Hepatocyte (in vitro differentiated cells): ENCODE measurements around the gene PRKRA. TPM values are rescaled to one million over a fixed set of nuclear protein-coding genes. Genes with fewer than 3 reads are reported as not detected.
A peak's percentile ranks its signal among the peaks of the same experiment; 100 is the strongest.

Experiments used
- DNase-seq: peaks from one replicate; pipeline ENCODE4 v3.0.0-alpha.2; 2016; ENCODE audit warnings: low spot score
- H2AFZ ChIP-seq: fragments of 200-600 bp; sonication (generic); 2 replicates; pipeline ENCODE4 v1.6.0; 2016; ENCODE audit warnings: antibody characterized with exemption, mild to moderate bottlenecking
- H3K27ac ChIP-seq: fragments of 200-600 bp; sonication (generic); 2 replicates; pipeline ENCODE4 v1.5.1; 2016; ENCODE audit warnings: mild to moderate bottlenecking
- H3K27me3 ChIP-seq: fragments of 200-600 bp; sonication (generic); 2 replicates; pipeline ENCODE4 v1.6.1; 2016
- H3K36me3 ChIP-seq: fragments of 200-600 bp; sonication (generic); replicated peaks from 2 replicates; pipeline ENCODE4 v1.5.1; 2016; ENCODE audit warnings: low read depth; ENCODE audit not compliant: insufficient read depth
- H3K4me1 ChIP-seq: fragments of 200-600 bp; sonication (generic); 2 replicates; pipeline ENCODE4 v1.5.1; 2016; ENCODE audit warnings: mild to moderate bottlenecking, moderate library complexity; ENCODE audit not compliant: insufficient read depth
- H3K4me2 ChIP-seq: fragments of 200-600 bp; sonication (generic); 2 replicates; pipeline ENCODE4 v1.6.0; 2016
- H3K4me3 ChIP-seq: fragments of 200-600 bp; sonication (generic); 2 replicates; pipeline ENCODE4 v1.5.1; 2016; ENCODE audit warnings: mild to moderate bottlenecking
- H3K79me2 ChIP-seq: fragments of 200-600 bp; sonication (generic); 2 replicates; pipeline ENCODE4 v1.6.0; 2017; ENCODE audit warnings: mild to moderate bottlenecking
- H3K9me2 ChIP-seq: fragments of 200-600 bp; sonication (generic); replicated peaks from 2 replicates; pipeline ENCODE4 v1.6.0; 2017; ENCODE audit warnings: mild to moderate bottlenecking; ENCODE audit not compliant: insufficient read depth
- H3K9me3 ChIP-seq: fragments of 200-600 bp; sonication (generic); 2 replicates; pipeline ENCODE4 v1.5.1; 2016; ENCODE audit warnings: low read depth, mild to moderate bottlenecking
- H4K20me1 ChIP-seq: fragments of 200-600 bp; sonication (generic); 2 replicates; pipeline ENCODE4 v1.6.0; 2016; ENCODE audit warnings: mild to moderate bottlenecking; ENCODE audit not compliant: insufficient read depth, poor library complexity, severe bottlenecking
- CTCF ChIP-seq: fragments of 200-600 bp; sonication (generic); IDR thresholded peaks from 2 replicates; pipeline ENCODE4 v1.5.1; 2016; ENCODE audit warnings: antibody characterized with exemption, mild to moderate bottlenecking; ENCODE audit not compliant: poor library complexity
- EZH2 ChIP-seq: fragments of 200-600 bp; sonication (generic); IDR thresholded peaks from 2 replicates; pipeline ENCODE4 v1.6.1; 2016; ENCODE audit warnings: antibody characterized with exemption, mild to moderate bottlenecking, borderline replicate concordance
- EZH2phosphoT487 ChIP-seq: fragments of 200-600 bp; sonication (generic); IDR thresholded peaks from one replicate; pipeline ENCODE4 v1.6.1; 2018; ENCODE audit warnings: antibody characterized with exemption, mild to moderate bottlenecking, low read depth, moderate library complexity; ENCODE audit not compliant: unreplicated experiment, severe bottlenecking
- WGBS: methylation state at CpG from one replicate; pipeline ENCODE4 v1.1.6; 2016; ENCODE audit warnings: low lambda C conversion rate; ENCODE audit errors: missing lambda C conversion rate; 5-methylcytosine and 5-hydroxymethylcytosine counted together
- polyA plus RNA-seq: library from polyadenylated mRNA; unstranded; fragments of >200 nt; fragmentation: Nextera tagmentation; extraction: Ambion mirVana; gene quantifications from 2 replicates; pipeline ENCODE4 v1.2.1, GENCODE V29; 2016
- total RNA-seq: library from RNA; depleted of rRNA; stranded (reverse); fragments of >200 nt; gene quantifications from 2 replicates; pipeline ENCODE4 v1.2.3, GENCODE V29; 2014

Gene PRKRA
- total and polyA plus RNA-seq, 2 experiments from 2014 or later = 33.4 to 53.0 TPM

- H3K9me2 ChIP-seq = no peaks in the 10 kb centered on the region
- H3K4me2 ChIP-seq = no peak overlapping the region
- H3K27me3 ChIP-seq = no peaks in the 10 kb centered on the region
- no peaks in the 10 kb centered on the region for H3K4me1 ChIP-seq
- no peak overlapping the region for H3K4me3 ChIP-seq
- H3K27ac ChIP-seq = no peak overlapping the region
- no peaks in the 10 kb centered on the region for H3K36me3 ChIP-seq
- H2AFZ ChIP-seq = no peak overlapping the region
- WGBS = 81% methylated on average over 3 of the region's 3 CpGs
- TF ChIP-seq CTCF = no peak
- no peak for TF ChIP-seq EZH2
- no peak for TF ChIP-seq EZH2phosphoT487
- DNase-seq = no peak
- no peaks in the 10 kb centered on the region for H3K79me2 ChIP-seq
- no peaks in the 10 kb centered on the region for H4K20me1 ChIP-seq
- no peaks in the 10 kb centered on the region for H3K9me3 ChIP-seq
Measured at GRCh38 chr2:178422097-178422496, 28.9 kb downstream of the PRKRA start.

- Histone ChIP-seq H3K9me3 (no peaks in the 10 kb centered on the region), H3K9me2 (no peaks in the 10 kb centered on the region), H4K20me1 (no peaks in the 10 kb centered on the region), H2AFZ (no peak overlapping the region), H3K36me3 (no peaks in the 10 kb centered on the region), H3K27ac (no peak overlapping the region), H3K4me1 (no peaks in the 10 kb centered on the region), H3K27me3 (no peaks in the 10 kb centered on the region), H3K4me2 (no peak overlapping the region), H3K79me2 (no peaks in the 10 kb centered on the region), H3K4me3 (no peak overlapping the region)
- 100% methylated on average over 1 of the region's 1 CpG for WGBS
- TF ChIP-seq EZH2phosphoT487 = no peak
- no peak for TF ChIP-seq CTCF
- TF ChIP-seq EZH2 = no peak
- DNase-seq = no peak
Measured at GRCh38 chr2:178420463-178420999, 30.4 kb downstream of the PRKRA start.

- no peaks in the 10 kb centered on the region for H3K9me3 ChIP-seq
- peak; percentile 21 for DNase-seq
- H3K27me3 ChIP-seq = no peaks in the 10 kb centered on the region
- H3K4me1 ChIP-seq = peaks cover 4% of the 10 kb centered on the region
- no peak for TF ChIP-seq EZH2
- no peak for TF ChIP-seq EZH2phosphoT487
- peak; percentile 59 for TF ChIP-seq CTCF
- no peaks in the 10 kb centered on the region for H3K79me2 ChIP-seq
- H3K4me3 ChIP-seq = no peak overlapping the region
- no peak overlapping the region for H3K27ac ChIP-seq
- 29% methylated on average over 1 of the region's 1 CpG for WGBS
- H3K4me2 ChIP-seq = no peak overlapping the region
- H3K36me3 ChIP-seq = no peaks in the 10 kb centered on the region
- H4K20me1 ChIP-seq = no peaks in the 10 kb centered on the region
- H2AFZ ChIP-seq = no peak overlapping the region
- no peaks in the 10 kb centered on the region for H3K9me2 ChIP-seq
Measured at GRCh38 chr2:178419123-178419522, 31.9 kb downstream of the PRKRA start.

DNA sequence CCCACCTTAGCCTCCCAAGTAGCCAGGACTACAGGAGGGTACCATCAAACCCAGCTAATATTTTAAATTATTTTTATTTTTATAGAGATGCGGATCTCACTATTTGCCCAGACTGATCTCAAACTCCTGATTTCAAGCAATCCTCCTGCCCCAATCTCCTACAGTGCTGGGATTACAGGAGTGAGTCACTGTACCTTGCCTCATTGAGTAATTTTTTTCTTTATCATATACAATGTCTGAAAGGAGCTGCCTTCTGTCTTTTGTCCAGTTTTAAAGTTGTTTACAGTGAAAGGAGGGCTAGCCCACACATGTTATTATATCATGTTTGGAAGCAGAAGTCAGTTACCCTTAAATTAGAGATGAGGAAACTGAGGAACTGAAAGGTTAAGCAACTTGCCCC lies 32.5 kb downstream of the PRKRA start:
- 81% methylated on average over 1 of the region's 1 CpG for WGBS
- H2AFZ ChIP-seq = no peak overlapping the region
- no peak overlapping the region for H3K27ac ChIP-seq
- no peaks in the 10 kb centered on the region for H4K20me1 ChIP-seq
- H3K4me1 ChIP-seq = peaks cover 4% of the 10 kb centered on the region
- H3K9me2 ChIP-seq = no peaks in the 10 kb centered on the region
- H3K9me3 ChIP-seq = no peaks in the 10 kb centered on the region
- no peaks in the 10 kb centered on the region for H3K27me3 ChIP-seq
- TF ChIP-seq EZH2phosphoT487 = no peak
- no peak for TF ChIP-seq CTCF
- TF ChIP-seq EZH2 = no peak
- H3K36me3 ChIP-seq = no peaks in the 10 kb centered on the region
- H3K4me3 ChIP-seq = no peak overlapping the region
- H3K79me2 ChIP-seq = no peaks in the 10 kb centered on the region
- DNase-seq = no peak
- H3K4me2 ChIP-seq = no peak overlapping the region
